NOMO-1 (cell line): Measurements from ENCODE around the gene AGBL4.

Experiments used
- DNase-seq, 2 experiments: peaks; one replicate each; lab custom pipeline; 2025; ENCODE audit not compliant: unreplicated experiment in 2 of 2; lab: John Stamatoyannopoulos, UW

Gene AGBL4

DNA sequence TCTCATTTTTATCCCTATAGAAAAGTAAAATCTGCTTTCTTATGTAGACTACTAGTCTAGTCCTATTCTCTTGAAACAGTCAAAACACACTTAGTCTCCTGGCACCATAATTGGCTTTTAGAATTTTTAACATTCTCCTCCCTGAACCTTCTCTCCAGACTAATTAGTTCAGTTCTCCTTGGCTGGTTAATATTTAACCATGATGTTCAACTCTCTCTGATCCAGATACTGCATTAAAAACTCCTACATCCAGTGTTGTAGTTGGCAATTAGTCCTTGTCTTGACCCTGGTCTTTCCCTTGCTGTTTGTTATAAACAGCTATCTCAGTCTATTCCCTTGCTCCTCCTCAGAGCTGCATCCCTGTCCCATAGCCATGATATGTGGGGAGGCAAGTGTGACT is 824.2 kb downstream of the AGBL4 start:
- no peak for DNase-seq

DNA sequence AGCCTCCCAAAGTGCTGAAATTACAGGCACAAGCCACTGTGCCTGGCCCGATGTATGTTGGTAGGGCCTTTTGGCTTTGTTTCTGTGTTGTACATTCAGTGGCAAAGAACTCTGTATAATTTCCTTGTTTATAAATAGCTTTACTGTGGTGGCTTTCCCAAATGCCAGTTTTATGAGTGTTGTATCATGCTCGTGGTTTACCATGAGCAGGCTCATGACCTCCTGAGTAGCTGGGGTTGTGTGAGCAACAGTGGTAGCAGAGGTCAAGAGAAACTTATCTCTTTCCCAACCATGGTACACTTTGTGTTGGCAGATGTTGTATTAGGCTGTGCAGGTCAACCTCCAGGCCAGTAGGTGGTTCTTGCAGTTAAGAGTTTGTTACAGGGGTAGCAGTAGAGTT is 826.7 kb downstream of the AGBL4 start:
- no peak for DNase-seq

DNA sequence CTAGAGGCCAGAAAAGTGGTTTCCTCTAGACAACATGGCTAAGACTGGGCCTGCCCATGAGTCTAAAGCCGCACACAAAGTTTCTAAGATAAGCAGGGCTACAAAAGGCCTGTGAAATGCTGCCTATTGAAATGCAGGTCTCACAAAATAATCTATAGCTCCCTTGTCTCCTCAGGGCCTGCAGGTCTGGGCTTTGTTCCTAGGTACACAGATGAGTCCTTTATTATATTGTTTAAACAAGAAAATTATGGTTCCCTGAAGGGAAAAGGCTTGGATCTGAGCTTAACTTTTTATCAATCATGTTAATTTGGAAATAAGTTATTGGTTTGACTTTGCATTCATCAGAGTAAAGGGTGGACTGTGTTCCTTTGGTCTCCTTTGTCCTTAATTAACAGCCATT is 833.6 kb downstream of the AGBL4 start:
- DNase-seq, result no peak

DNA sequence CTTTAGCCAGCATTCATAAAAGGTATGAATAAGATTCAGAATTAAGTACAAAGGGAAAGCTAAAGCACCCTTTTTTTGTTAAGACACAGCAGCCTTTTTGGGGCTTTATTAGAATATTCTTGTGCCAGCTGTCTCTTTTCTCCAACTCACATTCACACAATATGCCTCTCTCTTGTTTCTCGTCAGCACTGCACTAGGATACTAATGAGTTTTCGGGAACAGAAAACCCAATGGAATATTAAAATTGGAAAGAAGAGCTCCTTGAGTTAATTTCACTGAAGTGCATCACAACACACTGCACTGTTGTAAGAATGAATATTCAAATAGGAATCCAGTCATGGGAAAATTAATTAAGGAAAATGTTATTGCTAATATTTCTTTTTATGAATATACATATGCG is 836.7 kb downstream of the AGBL4 start:
- no peak for DNase-seq

DNA sequence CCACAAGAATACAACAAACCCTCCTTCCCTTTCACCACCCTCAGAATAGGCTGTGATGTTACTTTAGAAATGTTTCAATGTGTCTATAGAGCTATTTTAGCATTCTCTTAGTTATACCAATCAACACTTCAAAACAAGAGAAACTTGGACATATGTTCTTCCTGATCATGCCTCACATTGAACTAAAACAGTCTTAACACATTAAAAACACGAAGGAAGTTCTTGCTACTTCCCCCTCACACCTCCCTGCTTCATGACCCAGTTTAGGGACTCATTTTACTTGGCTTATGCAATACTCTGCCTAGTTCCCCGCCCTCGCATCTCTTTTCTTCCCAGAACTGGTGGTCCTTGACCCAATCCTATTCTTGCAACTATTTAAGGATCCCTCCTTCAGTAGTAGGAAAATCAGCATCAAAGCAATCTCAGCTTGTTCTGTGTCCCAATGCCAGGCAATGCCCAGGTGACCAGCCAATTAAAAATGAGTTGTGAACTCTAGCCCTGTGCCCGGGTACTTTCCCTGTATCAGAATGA is 838.2 kb downstream of the AGBL4 start:
- DNase-seq, result no peak

DNA sequence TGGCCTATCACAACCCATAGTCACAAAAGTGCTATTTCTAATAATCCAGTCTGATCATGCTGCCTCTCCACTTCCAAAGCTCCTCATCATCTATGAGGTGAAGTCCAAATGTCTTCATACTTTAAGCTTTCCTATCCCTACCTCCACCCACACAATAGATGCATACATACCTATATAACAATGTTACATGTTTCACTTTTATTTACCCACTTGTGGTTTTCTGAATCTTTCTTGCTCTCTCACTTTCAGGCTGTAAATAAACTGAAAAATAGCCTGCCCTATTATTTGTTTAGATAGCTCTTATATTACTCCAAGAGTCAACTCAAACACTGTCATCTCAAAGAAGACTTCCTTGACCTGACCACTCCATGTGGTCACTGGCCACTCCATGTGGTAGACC is 840.3 kb downstream of the AGBL4 start:
- DNase-seq, result no peak

DNA sequence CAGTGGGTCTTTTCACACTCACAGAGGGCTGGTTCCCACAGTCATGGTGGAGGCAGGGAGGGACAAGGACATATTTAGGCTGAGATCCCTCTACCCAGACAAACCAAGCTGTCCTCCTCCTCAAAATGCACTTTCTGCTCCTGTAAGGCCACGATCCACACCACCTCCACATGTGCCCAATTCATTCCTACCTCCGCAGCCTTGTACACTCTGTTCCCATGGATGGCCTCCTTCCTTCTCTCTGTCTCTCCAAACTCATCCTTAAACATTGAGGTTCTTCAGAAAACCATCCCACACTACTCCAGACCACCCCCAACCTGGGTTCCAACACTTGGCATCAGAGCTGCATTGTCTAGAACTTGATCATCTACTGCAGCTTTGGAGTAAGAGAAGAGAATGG is 842.7 kb downstream of the AGBL4 start:
- no peak for DNase-seq

DNA sequence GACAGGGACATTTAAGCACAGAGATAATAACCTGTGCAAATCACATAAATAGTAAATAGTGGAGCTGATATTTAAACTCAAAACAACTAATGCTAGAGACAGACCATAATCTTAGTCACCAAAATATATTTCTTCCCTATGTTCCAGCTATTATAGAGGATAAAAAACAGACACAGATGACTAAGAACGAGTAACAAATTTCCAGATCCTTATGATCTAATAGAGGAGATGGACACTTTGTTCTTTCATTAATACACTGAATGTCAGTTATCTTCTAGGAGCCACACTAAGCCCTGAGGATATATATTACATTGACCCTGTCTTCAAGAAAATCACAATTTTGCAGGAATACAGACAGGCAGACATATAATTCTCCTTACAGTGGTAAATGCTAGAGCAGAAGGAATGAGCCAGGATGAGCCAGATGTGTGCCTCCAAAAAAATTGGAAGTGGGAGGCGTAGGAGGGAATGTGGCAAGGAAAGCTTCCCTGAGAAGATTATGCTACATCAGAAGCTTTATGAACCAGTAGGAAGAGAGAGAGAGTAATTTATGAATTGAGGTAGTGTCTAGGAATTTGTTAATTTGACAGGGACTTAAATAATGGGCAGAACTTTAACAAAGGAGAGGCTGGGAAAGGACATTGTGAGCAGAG is 851.7 kb downstream of the AGBL4 start:
- DNase-seq, result no peak

DNA sequence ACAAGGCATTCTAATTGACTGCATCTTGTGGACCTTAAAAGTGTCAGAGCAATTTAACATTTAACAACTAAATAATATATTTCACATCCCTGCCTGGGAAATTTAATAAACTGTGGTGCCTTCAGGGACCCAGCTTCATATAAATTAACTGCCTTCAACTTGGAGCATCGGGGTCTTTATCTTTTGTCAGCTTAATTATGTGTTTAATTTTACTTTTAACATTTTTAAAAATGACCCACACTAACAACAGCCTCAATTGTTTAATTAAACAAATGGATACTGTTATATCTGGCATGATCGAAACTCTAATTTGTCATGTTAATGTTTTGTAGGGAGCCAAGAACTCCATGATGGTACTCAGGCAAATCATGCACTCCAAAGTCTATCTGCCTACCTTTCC is 857.7 kb downstream of the AGBL4 start:
- no peak for DNase-seq

DNA sequence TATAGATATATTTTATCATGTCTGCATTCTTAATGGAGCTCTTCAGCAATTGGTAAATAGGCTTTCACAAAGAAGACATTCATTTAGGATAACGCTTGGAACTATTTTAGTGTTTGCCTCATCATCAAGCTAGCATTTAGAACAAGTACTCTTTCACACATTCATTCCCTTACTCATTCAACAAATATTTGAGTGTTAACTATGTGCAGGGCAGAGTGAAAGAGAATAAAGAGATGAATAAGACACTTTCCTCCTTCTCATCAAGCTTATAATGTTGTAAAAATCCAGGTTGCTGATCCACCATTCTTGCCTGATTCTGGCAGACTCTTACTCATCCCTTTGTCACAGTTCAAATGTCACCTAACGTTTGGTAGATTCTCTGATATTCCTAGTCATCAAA is 860.7 kb downstream of the AGBL4 start:
- no peak for DNase-seq

DNA sequence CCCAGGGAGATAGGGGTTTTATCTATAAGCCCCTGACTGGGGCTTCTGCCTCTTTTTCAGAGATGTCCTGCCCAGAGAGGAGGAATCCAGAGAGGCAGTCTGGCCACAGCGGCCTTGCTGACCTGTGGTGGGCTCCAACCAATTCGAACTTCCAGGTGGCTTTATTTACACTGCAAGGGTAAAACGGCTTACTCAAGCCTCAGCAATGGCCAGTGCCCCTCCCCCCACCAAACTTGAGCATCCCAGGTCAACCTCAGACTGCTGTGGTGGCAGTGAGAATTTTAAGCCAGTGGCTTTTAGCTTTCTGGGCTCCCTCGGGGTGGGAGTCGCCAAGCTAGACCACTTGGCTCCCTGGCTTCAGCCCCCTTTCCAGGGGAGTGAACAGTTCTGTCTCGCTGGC is 863.1 kb downstream of the AGBL4 start:
- no peak for DNase-seq

DNA sequence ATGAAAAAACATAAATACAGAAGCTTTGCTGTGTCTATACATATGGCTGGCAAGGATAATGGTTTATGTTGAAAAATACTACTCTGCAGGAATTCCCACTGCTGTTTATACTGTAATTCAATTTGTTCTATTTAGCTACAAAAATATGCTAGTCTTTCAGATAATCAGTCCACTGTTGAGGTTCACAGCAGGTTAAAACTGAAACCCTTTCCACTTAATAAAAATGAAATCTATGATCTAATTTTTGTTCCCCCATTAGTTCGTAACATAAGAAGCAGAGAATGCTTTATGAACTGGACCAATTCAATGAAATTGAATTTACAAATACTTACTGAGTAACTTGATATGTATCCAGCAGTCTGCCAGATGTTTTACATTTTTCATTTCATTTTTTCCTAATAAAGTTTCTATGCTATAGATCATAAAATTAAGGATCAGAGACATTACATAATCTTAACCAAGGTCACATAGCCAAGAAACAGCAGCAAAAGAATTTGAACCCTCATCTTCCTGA is 887.0 kb downstream of the AGBL4 start:
- no peak for DNase-seq

DNA sequence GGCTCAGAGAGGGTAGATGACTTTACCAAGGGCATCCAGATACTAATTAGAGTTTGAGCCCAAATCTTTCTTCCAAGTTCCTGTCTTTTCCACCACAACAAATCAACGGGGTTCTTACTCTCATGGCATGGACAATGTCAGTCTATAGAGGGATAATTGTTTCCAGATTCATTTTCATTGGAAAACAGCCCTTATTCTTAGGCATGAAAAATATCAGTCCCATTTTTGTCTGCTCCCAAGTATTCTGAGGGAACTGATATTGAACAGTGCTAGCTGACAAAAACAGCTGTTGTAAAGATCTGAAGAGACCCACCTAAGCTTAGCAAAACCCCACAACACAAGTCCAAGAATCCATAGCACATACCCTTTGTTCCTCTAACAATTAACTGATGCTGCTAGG is 898.0 kb downstream of the AGBL4 start:
- DNase-seq, result no peak

DNA sequence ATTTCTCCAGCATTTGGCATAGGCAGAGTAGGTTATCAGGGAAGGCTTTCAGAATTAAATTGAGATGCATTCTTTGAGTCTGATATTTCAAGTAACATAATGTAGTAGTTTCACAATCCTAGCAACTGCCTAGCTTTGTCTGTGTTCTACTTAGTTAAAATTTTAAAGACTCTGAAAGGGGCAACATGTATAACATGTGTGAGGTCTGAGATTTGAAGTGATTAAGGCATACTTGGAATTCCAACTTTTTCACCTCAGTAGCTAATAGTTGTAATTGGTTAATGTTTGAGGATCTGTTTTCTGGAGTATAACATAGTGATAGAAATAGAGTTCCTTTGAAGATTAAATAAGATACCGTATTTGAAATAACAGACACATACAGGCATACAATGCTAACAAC is 911.8 kb downstream of the AGBL4 start:
- DNase-seq, result no peak

DNA sequence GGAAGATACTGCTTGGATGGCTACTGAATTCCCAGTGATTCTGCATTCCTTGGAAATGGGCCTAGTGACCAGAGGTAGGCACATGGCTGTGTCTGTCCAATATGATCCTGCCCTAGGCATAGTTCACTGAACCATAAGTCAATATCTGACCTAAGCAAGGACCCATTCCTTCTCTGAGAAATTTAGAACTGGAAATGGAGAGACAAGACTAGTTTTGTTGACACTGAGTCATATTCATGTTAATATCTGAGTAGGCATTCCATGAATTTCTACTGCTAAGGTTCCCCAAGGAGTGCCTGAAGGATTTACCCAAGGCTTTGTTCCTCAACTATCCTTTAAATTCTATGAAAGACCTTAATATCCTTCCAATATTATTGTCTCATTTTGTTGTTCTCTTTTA is 917.3 kb downstream of the AGBL4 start:
- DNase-seq, result no peak

DNA sequence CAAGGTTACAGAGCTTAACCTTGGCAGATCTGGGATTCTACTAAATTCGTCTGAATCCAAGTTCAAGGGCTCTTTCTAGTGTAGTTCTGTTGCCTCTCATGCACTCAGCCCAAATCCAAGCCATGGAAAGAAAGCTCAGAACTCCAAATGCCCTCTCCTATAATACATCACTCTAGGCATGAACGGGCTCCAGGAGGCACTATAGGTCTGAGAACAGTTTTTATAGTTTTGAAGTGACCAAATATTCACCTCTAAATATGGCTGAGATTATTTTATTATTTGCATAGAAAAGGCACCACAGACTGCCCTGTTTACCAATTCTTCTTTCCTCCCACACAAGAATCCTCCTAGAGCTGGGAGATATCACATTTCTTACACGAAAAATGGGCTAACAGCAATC is 919.2 kb downstream of the AGBL4 start:
- no peak for DNase-seq

DNA sequence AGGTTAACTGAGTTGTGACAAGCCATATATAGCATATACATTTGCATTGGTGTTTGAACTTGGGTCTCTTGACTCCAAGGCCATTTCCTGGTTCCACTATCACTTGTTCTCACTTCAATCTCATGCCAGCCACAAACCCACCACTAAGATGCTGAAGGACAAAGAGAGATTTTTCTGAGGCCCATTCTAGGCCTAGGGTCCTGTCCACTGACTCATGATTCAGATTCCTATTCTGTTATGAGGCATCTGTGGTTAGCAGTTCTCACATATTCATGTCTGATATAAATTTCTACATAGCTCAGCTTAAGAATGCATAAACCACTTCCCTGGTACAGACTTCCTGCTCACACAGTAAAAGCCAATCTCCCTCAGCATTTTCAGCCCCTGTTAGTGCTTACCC is 921.0 kb downstream of the AGBL4 start:
- DNase-seq, result no peak

DNA sequence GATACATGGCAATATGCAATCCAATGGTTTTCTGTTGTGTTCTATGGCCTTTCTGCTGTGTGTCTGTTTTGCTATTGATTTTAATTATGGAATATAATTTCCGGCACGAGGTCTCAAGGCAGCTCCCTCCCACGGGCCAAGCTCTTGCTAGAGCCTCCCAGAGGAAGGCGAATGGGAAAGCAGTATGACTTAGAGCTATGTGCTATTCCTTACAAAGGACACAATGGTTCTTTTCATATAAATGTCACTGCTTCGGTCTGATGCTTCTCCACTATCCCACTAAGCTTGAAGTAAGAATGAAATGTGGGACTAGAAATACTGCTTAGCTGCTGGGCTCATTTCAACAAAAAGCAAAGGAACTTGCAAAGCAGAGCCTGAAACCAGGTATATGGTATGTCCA is 924.9 kb downstream of the AGBL4 start:
- no peak for DNase-seq

DNA sequence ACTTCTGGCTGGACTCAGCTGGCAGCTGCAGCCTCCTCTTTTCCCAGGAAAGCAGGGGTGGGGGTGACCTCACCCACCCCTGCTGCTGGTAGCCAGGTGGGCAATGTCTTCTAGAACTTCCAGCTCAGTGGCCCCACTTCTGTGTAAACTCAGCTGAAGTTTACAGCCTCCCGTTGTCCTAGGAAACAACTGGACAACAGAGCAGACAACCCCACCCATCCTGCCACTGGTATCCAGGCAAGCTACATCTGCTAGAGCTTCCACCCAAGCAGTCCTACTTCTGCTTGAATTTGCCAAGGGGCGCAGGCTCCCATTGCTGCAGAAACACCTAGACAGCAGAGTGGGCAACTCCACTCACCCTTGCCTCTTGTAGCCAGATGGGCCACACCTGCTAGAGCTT is 937.4 kb downstream of the AGBL4 start:
- DNase-seq, result no peak

DNA sequence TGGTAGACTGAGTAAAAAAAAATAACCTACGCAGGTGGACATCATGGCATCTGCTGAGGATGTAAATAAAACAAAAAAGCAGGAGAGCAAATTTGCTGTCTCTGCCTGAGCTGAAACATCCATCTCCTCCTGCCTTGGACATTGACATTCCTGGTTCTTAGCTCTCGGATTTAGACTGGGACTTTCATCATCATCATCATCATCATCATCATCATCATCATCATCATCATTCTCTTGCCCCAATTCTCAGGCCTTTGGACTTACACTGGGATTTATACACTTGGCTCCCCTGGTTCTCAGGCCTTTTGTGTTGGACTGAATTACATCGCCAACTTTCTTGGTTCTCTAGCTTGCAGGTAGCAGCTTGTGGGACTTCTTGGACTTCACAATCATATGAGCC is 938.7 kb downstream of the AGBL4 start:
- DNase-seq, result no peak

DNA sequence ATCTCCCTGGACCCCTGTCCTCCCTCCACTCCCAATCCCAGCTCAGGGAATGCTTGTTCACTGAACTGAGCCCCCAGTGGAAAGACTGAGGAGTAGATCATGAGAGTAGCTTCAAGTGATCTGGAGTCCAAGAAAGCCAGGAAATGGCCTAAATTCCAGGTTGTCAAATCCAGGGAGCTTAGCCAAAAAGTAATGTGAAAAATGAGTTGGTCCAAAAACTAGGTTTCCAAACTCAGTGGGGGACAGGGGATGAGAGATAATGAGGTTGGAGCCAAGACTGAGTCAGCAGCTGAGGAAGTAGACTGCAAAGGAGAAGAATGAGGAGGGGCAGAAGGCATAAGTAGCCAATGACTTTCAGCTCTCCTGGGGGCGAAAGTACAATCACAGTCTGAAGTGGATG is 963.0 kb downstream of the AGBL4 start:
- DNase-seq, result no peak

DNA sequence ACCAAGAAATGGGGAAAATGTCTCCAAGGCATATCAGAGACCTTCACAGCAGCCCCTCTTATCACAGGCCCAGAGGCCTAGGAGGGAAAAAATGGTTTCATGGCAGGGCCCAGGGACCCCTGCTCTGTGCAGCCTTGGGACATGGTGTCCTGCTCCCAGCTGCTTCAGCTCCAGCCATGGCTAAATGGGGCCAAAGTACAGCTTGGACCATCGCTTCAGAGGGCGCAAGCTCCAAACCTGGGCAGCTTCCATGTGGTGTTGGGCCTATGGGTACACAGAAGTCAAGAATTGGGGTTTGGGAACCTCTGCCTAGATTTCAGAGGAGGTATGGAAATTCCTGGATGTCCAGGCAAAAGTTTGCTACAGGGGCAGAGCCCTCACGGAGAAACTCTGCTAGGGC is 964.7 kb downstream of the AGBL4 start:
- DNase-seq, result no peak

DNA sequence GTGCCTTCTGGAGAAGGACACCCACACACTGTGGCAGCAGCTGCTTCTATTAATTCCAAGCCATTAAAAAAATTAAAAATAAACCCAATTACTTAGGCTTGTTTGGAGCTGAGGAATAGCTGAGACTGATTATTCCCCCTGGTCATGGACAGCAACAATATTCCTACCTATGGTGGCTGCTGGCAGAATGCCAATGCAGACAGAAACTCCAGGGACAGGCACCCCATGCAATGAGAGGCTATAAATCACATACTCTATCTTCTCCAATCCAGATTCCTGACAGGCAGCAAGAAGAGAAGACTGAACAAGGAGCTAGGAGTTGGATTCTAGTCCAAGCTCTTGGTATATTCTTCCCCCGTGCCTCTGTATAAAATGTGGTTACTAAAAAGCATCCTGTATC is 971.7 kb downstream of the AGBL4 start:
- no peak for DNase-seq
